Measurements from ENCODE around the gene MYEF2.

- TF ChIP-seq CTCF (conservative IDR thresholded peaks at IDR 0.05; ENCODE audit: low read depth in 2 of 2) (no peak), REST (IDR thresholded peaks at IDR 0.05; ENCODE audit: unreplicated experiment) (no peak), EZH2phosphoT487 (IDR thresholded peaks at IDR 0.05; ENCODE audit: unreplicated experiment) (no peak), POLR2AphosphoS5 (IDR thresholded peaks at IDR 0.05; ENCODE audit: low read depth) (no peak), EZH2 (IDR thresholded peaks at IDR 0.05; ENCODE audit: low read depth, unreplicated experiment) (no peak), ZNF331 (CRISPR knock-in tag; IDR thresholded peaks at IDR 0.05; ENCODE audit: low read depth) (no peak), ETS1 (IDR thresholded peaks at IDR 0.05) (no peak), CREB1 (CRISPR knock-in tag; IDR thresholded peaks at IDR 0.05; ENCODE audit: low read depth) (no peak), NANOG (IDR thresholded peaks at IDR 0.05; ENCODE audit: borderline replicate concordance) (no peak), JUNB (IDR thresholded peaks at IDR 0.05; ENCODE audit: unreplicated experiment) (no peak)
Observed at GRCh38 chr15:48168616-48169015, 9.5 kb downstream of the MYEF2 start.

All from GM23338 (cell line).